A549 (cell line): ENCODE measurements around the gene AQP2. TPM values are rescaled to one million over a fixed set of nuclear protein-coding genes. Genes with fewer than 3 reads are reported as not detected.

Experiments
- ATAC-seq, 2 experiments: fragments of 200-7000 bp in 1 of 2; fragments of >200 bp in 1 of 2; cut with Nextera tagmentation in 1 of 2; cut with Tn5 transposase in 1 of 2; 3 replicates each; pipeline versions ENCODE4 v1.8.0 to v1.9.1; 2018 to 2020; ENCODE audit warnings: mild to moderate bottlenecking in 1 of 2, moderate library complexity in 1 of 2
- CTCF ChIA-PET: fragments of 300-600 bp; sonication (Branson Sonifier 250); formaldehyde crosslinking; extraction: SDS; loops from one replicate; lab custom pipeline; 2021; ENCODE audit warnings: antibody characterized with exemption, inconsistent platforms; lab: Yijun Ruan, JAX
- POLR2A ChIA-PET: fragments of 350-600 bp; formaldehyde crosslinking; extraction: SDS; loops from one replicate; lab custom pipeline; 2021; ENCODE audit warnings: antibody characterized with exemption, inconsistent platforms; lab: Yijun Ruan, JAX
- DNase-seq, 2 experiments: peaks; one replicate each; pipeline versions ENCODE4 v3.0.0 to v3.0.0-alpha.2; 2011 to 2016; ENCODE audit warnings: low read depth in 1 of 2, low spot score in 1 of 2
- FAIRE-seq: peaks from 2 replicates; lab custom pipeline; 2011; peaks lifted over from hg19 to GRCh38; lab: Jason Lieb, UNC
- H3K27ac ChIP-seq, 2 experiments: fragments of >200 bp; sonication (Bioruptor Twin); formaldehyde crosslinking; 3 replicates each; pipeline ENCODE4 v1.5.1; 2016 to 2017
- H3K4me1 ChIP-seq: fragments of >200 bp; sonication (Bioruptor Twin); formaldehyde crosslinking; 3 replicates; pipeline ENCODE4 v1.6.1; 2016
- H3K4me2 ChIP-seq: fragments of >200 bp; sonication (Bioruptor Twin); formaldehyde crosslinking; 3 replicates; pipeline ENCODE4 v1.6.1; 2016
- H3K4me3 ChIP-seq: fragments of >200 bp; sonication (Bioruptor Twin); formaldehyde crosslinking; 3 replicates; pipeline ENCODE4 v1.5.1; 2016
- H3K9me3 ChIP-seq: fragments of >200 bp; sonication (Bioruptor Twin); formaldehyde crosslinking; 3 replicates; pipeline ENCODE4 v1.6.1; 2016
- CHD2 ChIP-seq: fragments of 150-350 bp; IDR thresholded peaks from 2 replicates; pipeline ENCODE4 v1.6.1; 2014; ENCODE audit warnings: low read length; ENCODE audit not compliant: partially characterized antibody
- EP300 ChIP-seq, 2 experiments: fragments of >200 bp; sonication (Bioruptor Twin); formaldehyde crosslinking; IDR thresholded peaks; 2 replicates in 1 of 2; 3 replicates in 1 of 2; pipeline ENCODE4 v1.6.1; 2016 to 2017
- MAFK ChIP-seq: fragments of 450-650 bp; IDR thresholded peaks from 2 replicates; pipeline ENCODE4 v1.6.1; 2014; ENCODE audit not compliant: partially characterized antibody
- MAZ ChIP-seq: fragments of 150-350 bp; IDR thresholded peaks from 2 replicates; pipeline ENCODE4 v1.6.1; 2014; ENCODE audit warnings: antibody characterized with exemption, low read depth, low read length, borderline replicate concordance
- NPAS2 ChIP-seq: fragments of 250-450 bp; sonication (Bioruptor Pico); IDR thresholded peaks from 2 replicates; pipeline ENCODE4 v1.8.0; 2022; ENCODE audit warnings: mild to moderate bottlenecking, moderate library complexity, borderline replicate concordance
- NR3C1 ChIP-seq: fragments of >200 bp; sonication (Bioruptor Twin); formaldehyde crosslinking; IDR thresholded peaks from 3 replicates; pipeline ENCODE4 v1.6.1; 2017
- POLR2A ChIP-seq: IDR thresholded peaks from 2 replicates; pipeline ENCODE4 v1.6.1; 2012; ENCODE audit warnings: mild to moderate bottlenecking, low read length
- RFX5 ChIP-seq: fragments of 450-650 bp; IDR thresholded peaks from 2 replicates; pipeline ENCODE4 v1.7.1; 2014; ENCODE audit warnings: antibody characterized with exemption, mild to moderate bottlenecking, moderate library complexity
- TFCP2L1 ChIP-seq: fragments of 250-450 bp; sonication (Bioruptor Pico); IDR thresholded peaks from 2 replicates; pipeline ENCODE4 v1.5.0; 2021; ENCODE audit warnings: mild to moderate bottlenecking
- WGBS: methylation state at CpG from one replicate; pipeline ENCODE4 v1.1.6; 2017; ENCODE audit errors: missing lambda C conversion rate; 5-methylcytosine and 5-hydroxymethylcytosine counted together
- polyA plus RNA-seq, 4 experiments: library from polyadenylated mRNA; depleted of rRNA in 3 of 4; stranded (reverse); fragments of >200 nt; fragmentation: RNase III in 1 of 4; extraction: RNeasy Plus Mini Kit Qiagen cat#74134 plus additional on column Dnase treatment in 1 of 4; gene quantifications; 2 replicates in 3 of 4; 3 replicates in 1 of 4; pipeline ENCODE4 v1.2.3, GENCODE V29; 2011 to 2017
- TF ChIP-seq, protein P1 (sequence below): IDR thresholded peaks from 2 replicates; pipeline ENCODE4 v1.6.1; 2012; ENCODE audit warnings: low read depth, borderline replicate concordance
- TF ChIP-seq, protein P2 (sequence below): fragments of >200 bp; sonication (Bioruptor Twin); formaldehyde crosslinking; IDR thresholded peaks from 2 replicates; pipeline ENCODE4 v1.6.1; 2016
- TF ChIP-seq, protein P3 (sequence below): fragments of 250-450 bp; sonication (Bioruptor Pico); IDR thresholded peaks from 2 replicates; pipeline ENCODE4 v1.5.0; 2021; ENCODE audit warnings: mild to moderate bottlenecking, moderate library complexity, borderline replicate concordance
- TF ChIP-seq, protein P4 (sequence below): fragments of >200 bp; sonication (Bioruptor Twin); formaldehyde crosslinking; IDR thresholded peaks from 3 replicates; pipeline ENCODE4 v1.5.1; 2016
- TF ChIP-seq, protein P5 (sequence below): fragments of 200-600 bp; sonication (generic); IDR thresholded peaks from 2 replicates; pipeline ENCODE4 v1.6.1; 2016; ENCODE audit warnings: antibody characterized with exemption, mild to moderate bottlenecking, moderate library complexity

The AQP2 gene
- polyA plus RNA-seq, 2 of the 4 experiments (the other 2 are of a cell fraction), result not detected

DNA sequence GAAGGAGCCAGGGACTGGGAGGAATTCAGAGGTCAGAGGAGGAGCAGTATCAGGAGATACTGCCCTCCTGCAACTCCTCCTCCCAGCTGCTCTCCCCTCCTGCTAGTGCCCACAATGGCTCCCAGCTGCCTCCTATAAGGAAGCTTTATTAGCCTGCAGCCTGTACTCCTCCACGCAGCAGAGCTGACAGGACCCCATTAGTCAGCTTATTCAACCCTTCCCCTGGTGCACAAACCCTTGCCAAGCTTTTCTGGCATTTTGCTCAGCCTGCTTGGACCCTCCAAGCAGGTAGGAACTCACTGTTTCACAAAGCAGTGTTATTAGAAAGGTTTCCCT is 6.9 kb upstream of the AQP2 start (continued):
- TF ChIP-seq, protein P1, sequence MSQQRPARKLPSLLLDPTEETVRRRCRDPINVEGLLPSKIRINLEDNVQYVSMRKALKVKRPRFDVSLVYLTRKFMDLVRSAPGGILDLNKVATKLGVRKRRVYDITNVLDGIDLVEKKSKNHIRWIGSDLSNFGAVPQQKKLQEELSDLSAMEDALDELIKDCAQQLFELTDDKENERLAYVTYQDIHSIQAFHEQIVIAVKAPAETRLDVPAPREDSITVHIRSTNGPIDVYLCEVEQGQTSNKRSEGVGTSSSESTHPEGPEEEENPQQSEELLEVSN, result no peak
- TF ChIP-seq RFX5 (no peak), NR3C1 (no peak), TFCP2L1 (CRISPR knock-in tag) (no peak)

DNA sequence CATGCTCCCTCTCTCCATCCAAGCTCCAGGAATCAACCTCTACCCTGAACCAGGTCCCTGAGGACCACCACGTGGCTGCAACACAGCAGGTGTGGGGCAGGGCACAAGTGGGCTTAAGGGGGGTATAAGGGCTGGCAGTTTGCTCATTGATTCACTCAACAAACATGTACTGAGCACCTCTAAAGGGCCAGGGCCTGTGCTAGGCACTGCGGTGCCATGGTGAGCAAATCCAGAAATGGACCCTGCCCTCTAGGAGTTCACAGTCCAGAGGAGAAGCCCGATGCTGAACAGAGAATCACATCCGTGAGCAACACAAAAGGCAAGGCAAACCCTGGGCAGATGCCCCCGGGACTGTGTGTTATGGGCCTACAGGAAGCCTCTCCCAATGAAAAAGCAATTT is 6.5 kb upstream of the AQP2 start:
- ChIA-PET CTCF (interaction anchor here (1.5 to 5.4 kb wide), 5 partner anchors 15 to 126 kb away, joined by 5 to 33 read pairs (median 11); no protein-coding TSS in a partner anchor), POLR2A (no interaction called here)
- no peak overlapping the region for H3K4me2 ChIP-seq
- H3K4me3 ChIP-seq, result no peak overlapping the region
- H3K27ac ChIP-seq, result no peak overlapping the region
- ATAC-seq, result no peak
- TF ChIP-seq CHD2 (no peak), NPAS2 (CRISPR knock-in tag) (no peak), MAFK (no peak), EP300 (IDR thresholded peaks at IDR 0.05) (no peak), TFCP2L1 (CRISPR knock-in tag) (no peak)
- TF ChIP-seq, protein P2, sequence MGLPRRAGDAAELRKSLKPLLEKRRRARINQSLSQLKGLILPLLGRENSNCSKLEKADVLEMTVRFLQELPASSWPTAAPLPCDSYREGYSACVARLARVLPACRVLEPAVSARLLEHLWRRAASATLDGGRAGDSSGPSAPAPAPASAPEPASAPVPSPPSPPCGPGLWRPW, result no peak
- WGBS, result 60% methylated on average over 5 of the region's 5 CpGs
- H3K4me1 ChIP-seq, result 0 out of 3 replicates have a peak, but pooled peaks cover 7% of the 10 kb centered on the region
- no peak for DNase-seq
- no peaks in the 10 kb centered on the region for H3K9me3 ChIP-seq
- no peak for FAIRE-seq

DNA sequence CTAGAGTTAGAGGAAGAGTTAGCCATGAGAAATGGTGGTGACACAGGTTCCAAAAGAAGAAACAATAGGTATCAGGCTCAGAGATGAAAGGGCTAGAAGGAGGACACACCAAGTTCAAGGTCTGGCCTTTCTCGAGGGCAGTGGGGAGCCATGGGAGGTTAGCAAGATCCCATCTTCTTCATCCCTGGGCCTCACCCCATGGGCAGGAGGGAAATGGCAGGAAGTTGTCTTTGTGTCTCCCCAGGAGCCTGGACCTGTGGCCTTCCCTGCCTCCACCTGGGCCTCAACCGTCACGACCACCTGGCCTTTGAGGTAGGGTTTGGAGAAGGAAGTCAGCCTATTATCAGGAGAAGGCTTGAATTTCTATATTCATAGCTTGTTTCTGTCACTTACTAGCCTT is 5.8 kb upstream of the AQP2 start:
- no peak for FAIRE-seq

More for the DNA sequence above, 5.8 kb upstream of the AQP2 start:
- H3K27ac ChIP-seq, result no peak overlapping the region
- WGBS, result 72% methylated on average over 3 of the region's 3 CpGs
- ChIA-PET CTCF (interaction anchor here (0.8 to 7.7 kb wide), 28 partner anchors 8 to 224 kb away, joined by 3 to 193 read pairs (median 8); partner anchors contain the start of gene AQP5), POLR2A (interaction anchor here (1.3 kb wide), 1 partner anchor 203 kb away, joined by 7 read pairs; the partner anchor contains the start of gene TMBIM6)
- H3K4me2 ChIP-seq, result no peak overlapping the region
- H3K4me1 ChIP-seq, result 0 out of 3 replicates have a peak, but pooled peaks cover 7% of the 10 kb centered on the region
- DNase-seq (no peak), ATAC-seq (no peak)
- no peaks in the 10 kb centered on the region for H3K9me3 ChIP-seq
- TF ChIP-seq, protein P3, sequence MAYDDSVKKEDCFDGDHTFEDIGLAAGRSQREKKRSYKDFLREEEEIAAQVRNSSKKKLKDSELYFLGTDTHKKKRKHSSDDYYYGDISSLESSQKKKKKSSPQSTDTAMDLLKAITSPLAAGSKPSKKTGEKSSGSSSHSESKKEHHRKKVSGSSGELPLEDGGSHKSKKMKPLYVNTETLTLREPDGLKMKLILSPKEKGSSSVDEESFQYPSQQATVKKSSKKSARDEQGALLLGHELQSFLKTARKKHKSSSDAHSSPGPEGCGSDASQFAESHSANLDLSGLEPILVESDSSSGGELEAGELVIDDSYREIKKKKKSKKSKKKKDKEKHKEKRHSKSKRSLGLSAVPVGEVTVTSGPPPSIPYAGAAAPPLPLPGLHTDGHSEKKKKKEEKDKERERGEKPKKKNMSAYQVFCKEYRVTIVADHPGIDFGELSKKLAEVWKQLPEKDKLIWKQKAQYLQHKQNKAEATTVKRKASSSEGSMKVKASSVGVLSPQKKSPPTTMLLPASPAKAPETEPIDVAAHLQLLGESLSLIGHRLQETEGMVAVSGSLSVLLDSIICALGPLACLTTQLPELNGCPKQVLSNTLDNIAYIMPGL (CRISPR knock-in tag), result no peak
- TF ChIP-seq, protein P4, sequence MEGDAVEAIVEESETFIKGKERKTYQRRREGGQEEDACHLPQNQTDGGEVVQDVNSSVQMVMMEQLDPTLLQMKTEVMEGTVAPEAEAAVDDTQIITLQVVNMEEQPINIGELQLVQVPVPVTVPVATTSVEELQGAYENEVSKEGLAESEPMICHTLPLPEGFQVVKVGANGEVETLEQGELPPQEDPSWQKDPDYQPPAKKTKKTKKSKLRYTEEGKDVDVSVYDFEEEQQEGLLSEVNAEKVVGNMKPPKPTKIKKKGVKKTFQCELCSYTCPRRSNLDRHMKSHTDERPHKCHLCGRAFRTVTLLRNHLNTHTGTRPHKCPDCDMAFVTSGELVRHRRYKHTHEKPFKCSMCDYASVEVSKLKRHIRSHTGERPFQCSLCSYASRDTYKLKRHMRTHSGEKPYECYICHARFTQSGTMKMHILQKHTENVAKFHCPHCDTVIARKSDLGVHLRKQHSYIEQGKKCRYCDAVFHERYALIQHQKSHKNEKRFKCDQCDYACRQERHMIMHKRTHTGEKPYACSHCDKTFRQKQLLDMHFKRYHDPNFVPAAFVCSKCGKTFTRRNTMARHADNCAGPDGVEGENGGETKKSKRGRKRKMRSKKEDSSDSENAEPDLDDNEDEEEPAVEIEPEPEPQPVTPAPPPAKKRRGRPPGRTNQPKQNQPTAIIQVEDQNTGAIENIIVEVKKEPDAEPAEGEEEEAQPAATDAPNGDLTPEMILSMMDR, result no peak
- no peak for TF ChIP-seq MAZ
- TF ChIP-seq POLR2A, result no peak
- TF ChIP-seq, protein P5, sequence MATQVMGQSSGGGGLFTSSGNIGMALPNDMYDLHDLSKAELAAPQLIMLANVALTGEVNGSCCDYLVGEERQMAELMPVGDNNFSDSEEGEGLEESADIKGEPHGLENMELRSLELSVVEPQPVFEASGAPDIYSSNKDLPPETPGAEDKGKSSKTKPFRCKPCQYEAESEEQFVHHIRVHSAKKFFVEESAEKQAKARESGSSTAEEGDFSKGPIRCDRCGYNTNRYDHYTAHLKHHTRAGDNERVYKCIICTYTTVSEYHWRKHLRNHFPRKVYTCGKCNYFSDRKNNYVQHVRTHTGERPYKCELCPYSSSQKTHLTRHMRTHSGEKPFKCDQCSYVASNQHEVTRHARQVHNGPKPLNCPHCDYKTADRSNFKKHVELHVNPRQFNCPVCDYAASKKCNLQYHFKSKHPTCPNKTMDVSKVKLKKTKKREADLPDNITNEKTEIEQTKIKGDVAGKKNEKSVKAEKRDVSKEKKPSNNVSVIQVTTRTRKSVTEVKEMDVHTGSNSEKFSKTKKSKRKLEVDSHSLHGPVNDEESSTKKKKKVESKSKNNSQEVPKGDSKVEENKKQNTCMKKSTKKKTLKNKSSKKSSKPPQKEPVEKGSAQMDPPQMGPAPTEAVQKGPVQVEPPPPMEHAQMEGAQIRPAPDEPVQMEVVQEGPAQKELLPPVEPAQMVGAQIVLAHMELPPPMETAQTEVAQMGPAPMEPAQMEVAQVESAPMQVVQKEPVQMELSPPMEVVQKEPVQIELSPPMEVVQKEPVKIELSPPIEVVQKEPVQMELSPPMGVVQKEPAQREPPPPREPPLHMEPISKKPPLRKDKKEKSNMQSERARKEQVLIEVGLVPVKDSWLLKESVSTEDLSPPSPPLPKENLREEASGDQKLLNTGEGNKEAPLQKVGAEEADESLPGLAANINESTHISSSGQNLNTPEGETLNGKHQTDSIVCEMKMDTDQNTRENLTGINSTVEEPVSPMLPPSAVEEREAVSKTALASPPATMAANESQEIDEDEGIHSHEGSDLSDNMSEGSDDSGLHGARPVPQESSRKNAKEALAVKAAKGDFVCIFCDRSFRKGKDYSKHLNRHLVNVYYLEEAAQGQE, result no peak
- TF ChIP-seq, protein P2, result no peak
- TF ChIP-seq NR3C1, result no peak
- no peak overlapping the region for H3K4me3 ChIP-seq
